Neural crest cell (in vitro differentiated cells): ENCODE measurements around the gene VPS45. TPM values are rescaled to one million over a fixed set of nuclear protein-coding genes. Genes with fewer than 3 reads are reported as not detected.
"Not testable (repeated sequence)": the region's sequence is repeated elsewhere in the genome, so short reads cannot be mapped to it uniquely, and the experiment has no call there.

Experiments
- DNase-seq: peaks from one replicate; pipeline ENCODE4 v3.0.0; 2021; ENCODE audit warnings: low read depth, mixed read lengths, low spot score
- H3K27ac Mint-ChIP-seq: one replicate; pipeline ENCODE4 v1.8.0; 2021; ENCODE audit warnings: mild to moderate bottlenecking, mixed read lengths; ENCODE audit not compliant: unreplicated experiment
- H3K27me3 Mint-ChIP-seq: 2 replicates; pipeline ENCODE4 v1.8.0; 2021; ENCODE audit warnings: low read depth, mild to moderate bottlenecking, mixed read lengths
- H3K36me3 Mint-ChIP-seq: 2 replicates; pipeline ENCODE4 v1.8.0; 2021; ENCODE audit warnings: low read depth, mild to moderate bottlenecking, mixed read lengths
- H3K4me1 Mint-ChIP-seq: 2 replicates; pipeline ENCODE4 v1.8.0; 2021; ENCODE audit warnings: mixed read lengths
- H3K4me3 Mint-ChIP-seq: one replicate; pipeline ENCODE4 v1.8.0; 2021; ENCODE audit warnings: mild to moderate bottlenecking, mixed read lengths
- H3K9me3 Mint-ChIP-seq: 2 replicates; pipeline ENCODE4 v1.8.0; 2021; ENCODE audit warnings: mixed read lengths
- total RNA-seq: library from RNA; stranded (reverse); gene quantifications from 2 replicates; pipeline ENCODE4 v1.2.1, GENCODE V29; 2021
- TF ChIP-seq, protein P1 (sequence below): fragments of 200-600 bp; sonication (generic); conservative IDR thresholded peaks from 2 replicates; pipeline ENCODE4 v1.5.0; 2021; ENCODE audit warnings: antibody characterized with exemption, mild to moderate bottlenecking

VPS45 gene
- total RNA-seq, 1 donor from 2014 or later = 48.8 TPM

DNA sequence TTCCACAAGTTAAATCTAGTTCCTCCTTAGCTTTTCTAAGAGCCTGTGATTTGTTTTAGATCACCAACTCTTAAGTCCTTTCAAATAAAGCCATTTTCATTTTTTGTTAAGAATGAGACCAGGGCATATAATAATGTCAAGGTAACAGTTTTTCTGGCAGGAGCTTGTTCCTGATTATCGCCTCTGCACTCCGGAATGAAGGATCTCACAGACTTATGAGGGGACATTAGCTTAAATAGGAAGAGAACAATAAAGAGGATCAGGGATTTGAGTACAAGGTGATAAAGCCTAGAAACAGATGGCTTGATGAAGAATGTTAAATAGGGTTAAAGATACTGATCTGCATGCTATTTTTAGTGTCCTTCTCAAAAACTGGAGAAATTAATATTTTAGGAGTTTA, 43.4 kb upstream of the VPS45 start:
- Mint-ChIP-seq H3K27ac (no peak overlapping the region), H3K9me3 (no peaks in the 10 kb centered on the region), H3K4me1 (no peaks in the 10 kb centered on the region), H3K36me3 (no peaks in the 10 kb centered on the region), H3K4me3 (no peak overlapping the region), H3K27me3 (no peaks in the 10 kb centered on the region)
- no peak for DNase-seq
- TF ChIP-seq, protein P1, sequence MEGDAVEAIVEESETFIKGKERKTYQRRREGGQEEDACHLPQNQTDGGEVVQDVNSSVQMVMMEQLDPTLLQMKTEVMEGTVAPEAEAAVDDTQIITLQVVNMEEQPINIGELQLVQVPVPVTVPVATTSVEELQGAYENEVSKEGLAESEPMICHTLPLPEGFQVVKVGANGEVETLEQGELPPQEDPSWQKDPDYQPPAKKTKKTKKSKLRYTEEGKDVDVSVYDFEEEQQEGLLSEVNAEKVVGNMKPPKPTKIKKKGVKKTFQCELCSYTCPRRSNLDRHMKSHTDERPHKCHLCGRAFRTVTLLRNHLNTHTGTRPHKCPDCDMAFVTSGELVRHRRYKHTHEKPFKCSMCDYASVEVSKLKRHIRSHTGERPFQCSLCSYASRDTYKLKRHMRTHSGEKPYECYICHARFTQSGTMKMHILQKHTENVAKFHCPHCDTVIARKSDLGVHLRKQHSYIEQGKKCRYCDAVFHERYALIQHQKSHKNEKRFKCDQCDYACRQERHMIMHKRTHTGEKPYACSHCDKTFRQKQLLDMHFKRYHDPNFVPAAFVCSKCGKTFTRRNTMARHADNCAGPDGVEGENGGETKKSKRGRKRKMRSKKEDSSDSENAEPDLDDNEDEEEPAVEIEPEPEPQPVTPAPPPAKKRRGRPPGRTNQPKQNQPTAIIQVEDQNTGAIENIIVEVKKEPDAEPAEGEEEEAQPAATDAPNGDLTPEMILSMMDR = no peak

DNA sequence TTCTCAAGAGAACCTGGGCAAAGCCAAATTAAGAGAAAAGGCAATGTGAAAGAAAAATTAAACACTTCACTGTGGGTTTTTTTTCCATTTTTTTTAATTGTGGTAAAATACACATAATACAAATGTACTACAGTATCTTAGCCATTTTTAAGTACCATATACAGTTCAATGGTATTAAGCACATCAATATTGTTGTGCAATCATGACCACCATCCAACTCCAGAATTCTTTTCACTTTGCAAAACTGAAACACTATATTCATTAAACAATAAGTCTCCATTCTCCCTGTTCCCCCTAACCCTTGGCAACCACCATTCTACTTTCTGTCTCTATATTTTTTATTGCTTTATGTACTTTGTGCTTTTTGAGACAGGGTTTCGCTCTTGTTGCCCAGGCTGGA, 39.3 kb upstream of the VPS45 start:
- no peak for DNase-seq
- H3K4me1 Mint-ChIP-seq = no peaks in the 10 kb centered on the region
- H3K27me3 Mint-ChIP-seq = no peaks in the 10 kb centered on the region
- H3K36me3 Mint-ChIP-seq = no peaks in the 10 kb centered on the region
- no peak overlapping the region for H3K4me3 Mint-ChIP-seq
- TF ChIP-seq, protein P1 = no peak
- H3K27ac Mint-ChIP-seq = no peak overlapping the region
- no peaks in the 10 kb centered on the region for H3K9me3 Mint-ChIP-seq

DNA sequence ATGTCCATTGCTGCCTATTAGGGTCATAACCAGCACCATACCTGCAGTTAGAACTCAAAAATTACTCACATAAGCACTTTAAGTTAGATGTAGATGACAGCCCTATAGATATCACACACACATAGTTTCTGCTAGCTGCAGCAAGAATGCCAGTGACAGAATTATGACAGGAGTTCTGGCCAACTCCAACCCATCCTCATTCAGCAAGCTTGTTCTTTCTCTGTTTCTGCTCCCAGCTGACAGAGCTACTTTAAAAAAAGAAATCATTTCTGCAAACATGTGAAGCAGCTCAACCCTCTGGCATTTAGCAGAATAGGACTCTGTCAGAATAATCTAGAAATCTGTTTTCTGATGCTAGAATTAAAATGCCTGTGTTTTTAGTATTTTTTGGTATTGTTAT, 33.2 kb upstream of the VPS45 start:
- H3K36me3 Mint-ChIP-seq = no peaks in the 10 kb centered on the region
- no peak for DNase-seq
- no peak overlapping the region for H3K4me3 Mint-ChIP-seq
- no peaks in the 10 kb centered on the region for H3K9me3 Mint-ChIP-seq
- H3K4me1 Mint-ChIP-seq = no peaks in the 10 kb centered on the region
- H3K27ac Mint-ChIP-seq = no peak overlapping the region
- H3K27me3 Mint-ChIP-seq = no peaks in the 10 kb centered on the region
- TF ChIP-seq, protein P1 = no peak

DNA sequence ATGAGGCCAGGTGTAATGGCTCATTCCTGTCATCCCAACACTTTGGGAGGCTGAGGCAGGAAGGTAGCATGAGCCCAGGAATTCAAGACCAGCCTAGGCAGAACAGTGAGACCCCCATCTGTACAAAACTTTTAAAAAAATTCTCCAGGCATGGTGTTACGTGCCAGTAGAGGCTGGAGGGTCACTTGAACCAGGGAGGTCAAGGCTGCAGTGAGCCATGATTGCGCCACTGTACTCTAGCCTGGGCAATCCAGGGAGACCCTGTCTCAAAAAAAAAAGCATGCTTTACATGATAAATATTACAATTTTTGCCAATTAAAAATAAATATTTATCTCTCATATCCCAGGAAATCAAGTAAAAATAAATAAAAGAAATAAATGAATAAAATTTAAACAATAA, 17.6 kb upstream of the VPS45 start:
- TF ChIP-seq, protein P1 = no peak
- Mint-ChIP-seq H3K4me1 (no peaks in the 10 kb centered on the region), H3K9me3 (no peaks in the 10 kb centered on the region), H3K36me3 (no peaks in the 10 kb centered on the region), H3K27me3 (no peaks in the 10 kb centered on the region), H3K4me3 (no peak overlapping the region), H3K27ac (no peak overlapping the region)
- DNase-seq = no peak

DNA sequence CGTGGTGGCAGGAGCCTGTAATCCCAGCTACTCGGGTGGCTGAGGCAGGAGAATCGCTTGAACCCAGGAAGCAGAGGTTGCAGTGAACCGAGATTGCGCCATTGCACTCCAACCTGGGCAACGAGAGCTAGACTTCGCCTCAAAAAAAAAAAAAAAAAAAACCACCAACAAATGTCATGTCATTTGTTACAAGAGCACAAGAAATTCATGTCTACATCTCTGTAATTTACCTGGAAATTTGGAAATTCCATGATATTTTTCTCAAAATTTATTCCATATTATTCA, 16.5 kb upstream of the VPS45 start:
- TF ChIP-seq, protein P1 = no peak
- Mint-ChIP-seq H3K36me3 (no peaks in the 10 kb centered on the region), H3K4me3 (no peak overlapping the region), H3K9me3 (no peaks in the 10 kb centered on the region), H3K27me3 (no peaks in the 10 kb centered on the region), H3K4me1 (no peaks in the 10 kb centered on the region), H3K27ac (no peak overlapping the region)
- no peak for DNase-seq

DNA sequence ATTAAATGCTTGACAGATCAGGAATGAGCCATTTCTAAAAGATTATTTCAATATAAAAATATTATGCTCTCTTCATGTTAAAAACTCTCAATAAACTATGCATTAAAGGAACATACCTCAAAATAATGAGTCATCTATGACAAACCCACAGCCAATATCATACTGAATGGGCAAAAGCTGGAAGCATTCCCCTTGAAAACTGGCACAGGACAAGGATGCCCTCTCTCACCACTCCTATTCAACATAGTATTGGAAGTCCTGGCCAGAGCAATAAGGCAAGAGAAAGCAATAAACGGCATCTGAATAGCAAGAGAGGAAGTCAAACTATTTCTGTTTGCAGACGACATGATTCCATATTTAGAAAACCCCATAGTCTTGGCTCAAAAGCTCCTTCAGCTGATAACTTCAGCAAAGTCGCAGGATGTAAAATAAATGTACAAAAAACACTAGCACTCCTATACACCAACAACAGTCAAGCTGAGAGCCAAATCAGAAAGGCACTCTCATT, 15.6 kb upstream of the VPS45 start:
- H3K9me3 Mint-ChIP-seq, H3K27me3 Mint-ChIP-seq, H3K4me1 Mint-ChIP-seq, DNase-seq, H3K4me3 Mint-ChIP-seq, H3K27ac Mint-ChIP-seq, H3K36me3 Mint-ChIP-seq: not testable (repeated sequence)
